Mesothelial cell of epicardium (in vitro differentiated cells): ENCODE measurements around the gene ULBP3. TPM values are rescaled to one million over a fixed set of nuclear protein-coding genes. Genes with fewer than 3 reads are reported as not detected.

Source experiments
- DNase-seq, 2 experiments: peaks; one replicate each; pipeline ENCODE4 v3.0.0; 2021; ENCODE audit warnings: low spot score in 2 of 2; ENCODE audit not compliant: unreplicated experiment in 2 of 2
- H3K27ac Mint-ChIP-seq: 2 replicates; pipeline ENCODE4 v1.8.0; 2021; ENCODE audit warnings: mixed read lengths
- H3K27me3 Mint-ChIP-seq: 2 replicates; pipeline ENCODE4 v1.8.0; 2021; ENCODE audit warnings: low read depth, mixed read lengths
- H3K36me3 Mint-ChIP-seq: 2 replicates; pipeline ENCODE4 v1.8.0; 2021; ENCODE audit warnings: mixed read lengths
- H3K4me1 Mint-ChIP-seq: 2 replicates; pipeline ENCODE4 v1.8.0; 2021; ENCODE audit warnings: mixed read lengths
- H3K4me3 Mint-ChIP-seq: 2 replicates; pipeline ENCODE4 v1.8.0; 2021; ENCODE audit warnings: mild to moderate bottlenecking, moderate library complexity, mixed read lengths
- H3K9me3 Mint-ChIP-seq: 2 replicates; pipeline ENCODE4 v1.8.0; 2021; ENCODE audit warnings: mixed read lengths
- CTCF ChIP-seq: fragments of 200-600 bp; sonication (generic); IDR thresholded peaks from one replicate; pipeline ENCODE4 v1.5.0; 2021; ENCODE audit warnings: antibody characterized with exemption; ENCODE audit not compliant: unreplicated experiment
- total RNA-seq: library from RNA; stranded (reverse); gene quantifications from 3 replicates; pipeline ENCODE4 v1.2.1, GENCODE V29; 2021

Gene ULBP3
- total RNA-seq, 1 donor from 2014 or later = 4.3 TPM

- H3K36me3 Mint-ChIP-seq = no peaks in the 10 kb centered on the region
- DNase-seq = no peak
- H3K9me3 Mint-ChIP-seq = peaks cover 10% of the 10 kb centered on the region
- peaks cover 92% of the 10 kb centered on the region for H3K27me3 Mint-ChIP-seq
- H3K4me1 Mint-ChIP-seq = no peaks in the 10 kb centered on the region
- no peak overlapping the region for H3K4me3 Mint-ChIP-seq
- H3K27ac Mint-ChIP-seq = no peak overlapping the region
- no peak for TF ChIP-seq CTCF
Measured at GRCh38 chr6:150030611-150031010, 38.3 kb downstream of the ULBP3 start.

GRCh38 chr6:150029749-150030148 is 39.2 kb downstream of the ULBP3 start:
- Mint-ChIP-seq H3K27me3 (peaks cover 89% of the 10 kb centered on the region), H3K9me3 (peaks cover 10% of the 10 kb centered on the region), H3K36me3 (no peaks in the 10 kb centered on the region), H3K4me1 (no peaks in the 10 kb centered on the region), H3K27ac (no peak overlapping the region), H3K4me3 (no peak overlapping the region)
- no peak for TF ChIP-seq CTCF
- DNase-seq = no peak

GRCh38 chr6:150029276-150029675 is 39.6 kb downstream of the ULBP3 start:
- DNase-seq = no peak
- Mint-ChIP-seq H3K36me3 (no peaks in the 10 kb centered on the region), H3K4me1 (no peaks in the 10 kb centered on the region), H3K4me3 (no peak overlapping the region), H3K27ac (no peak overlapping the region), H3K27me3 (peaks cover 89% of the 10 kb centered on the region), H3K9me3 (peaks cover 5% of the 10 kb centered on the region)
- TF ChIP-seq CTCF = no peak

GRCh38 chr6:150028799-150029198 is 40.1 kb downstream of the ULBP3 start:
- peaks cover 3% of the 10 kb centered on the region for H3K9me3 Mint-ChIP-seq
- TF ChIP-seq CTCF = no peak
- peaks cover 89% of the 10 kb centered on the region for H3K27me3 Mint-ChIP-seq
- DNase-seq = no peak
- no peak overlapping the region for H3K4me3 Mint-ChIP-seq
- no peak overlapping the region for H3K27ac Mint-ChIP-seq
- H3K4me1 Mint-ChIP-seq = no peaks in the 10 kb centered on the region
- H3K36me3 Mint-ChIP-seq = no peaks in the 10 kb centered on the region

- DNase-seq = no peak
- peaks cover 88% of the 10 kb centered on the region for H3K27me3 Mint-ChIP-seq
- H3K4me1 Mint-ChIP-seq = no peaks in the 10 kb centered on the region
- no peak overlapping the region for H3K4me3 Mint-ChIP-seq
- no peak overlapping the region for H3K27ac Mint-ChIP-seq
- no peak for TF ChIP-seq CTCF
- no peaks in the 10 kb centered on the region for H3K36me3 Mint-ChIP-seq
- no peaks in the 10 kb centered on the region for H3K9me3 Mint-ChIP-seq
Measured at GRCh38 chr6:150027806-150028565, 40.9 kb downstream of the ULBP3 start.
